NT2/D1 (cell line): ENCODE data around the gene INPP5D.

Experiments
- DNase-seq: peaks from one replicate; pipeline ENCODE4 v3.0.0-alpha.2; 2011; ENCODE audit warnings: low read depth, low spot score
- H3K27me3 ChIP-seq: 2 replicates; pipeline ENCODE4 v1.6.0; 2011; ENCODE audit warnings: mild to moderate bottlenecking; ENCODE audit not compliant: insufficient read length, insufficient read depth
- H3K36me3 ChIP-seq: 2 replicates; pipeline ENCODE4 v1.6.1; 2011; ENCODE audit warnings: mild to moderate bottlenecking, low read length, mixed read lengths; ENCODE audit not compliant: insufficient read depth, insufficient read length
- H3K4me1 ChIP-seq: 2 replicates; pipeline ENCODE4 v1.5.1; 2011; ENCODE audit not compliant: insufficient read depth, insufficient read length
- H3K4me3 ChIP-seq: 2 replicates; pipeline ENCODE4 v1.5.1; 2011; ENCODE audit warnings: low read depth; ENCODE audit not compliant: insufficient read length
- H3K9ac ChIP-seq: 2 replicates; pipeline ENCODE4 v1.6.0; 2011; ENCODE audit warnings: low read depth; ENCODE audit not compliant: insufficient read length
- H3K9me3 ChIP-seq: 2 replicates; pipeline ENCODE4 v1.5.1; 2011; ENCODE audit warnings: mild to moderate bottlenecking, low read length; ENCODE audit not compliant: insufficient read depth
- SUZ12 ChIP-seq: IDR thresholded peaks from 2 replicates; pipeline ENCODE4 v1.6.1; 2011; ENCODE audit not compliant: insufficient read length, insufficient read depth; ENCODE audit errors: extremely low read depth
- YY1 ChIP-seq: IDR thresholded peaks from 2 replicates; pipeline ENCODE4 v1.6.1; 2011; ENCODE audit not compliant: insufficient read length, insufficient read depth
- ZNF274 ChIP-seq: IDR thresholded peaks from 2 replicates; pipeline ENCODE4 v1.6.1; 2011; ENCODE audit warnings: mild to moderate bottlenecking, low read depth, low read length

INPP5D gene

GRCh38 chr2:233135421-233135820 is 75.3 kb downstream of the INPP5D start:
- Histone ChIP-seq H3K36me3 (no peaks in the 10 kb centered on the region), H3K9ac (no peak overlapping the region), H3K4me1 (no peaks in the 10 kb centered on the region), H3K4me3 (no peak overlapping the region), H3K27me3 (no peaks in the 10 kb centered on the region), H3K9me3 (peaks cover 10% of the 10 kb centered on the region)
- no peak for TF ChIP-seq ZNF274
- TF ChIP-seq YY1: no peak
- TF ChIP-seq SUZ12: no peak
- DNase-seq: no peak

- H3K4me1 ChIP-seq: peaks cover 2% of the 10 kb centered on the region
- H3K36me3 ChIP-seq: no peaks in the 10 kb centered on the region
- peaks cover 10% of the 10 kb centered on the region for H3K9me3 ChIP-seq
- no peaks in the 10 kb centered on the region for H3K27me3 ChIP-seq
- no peak for TF ChIP-seq YY1
- no peak for TF ChIP-seq ZNF274
- TF ChIP-seq SUZ12: no peak
- DNase-seq: no peak
- no peak overlapping the region for H3K4me3 ChIP-seq
- H3K9ac ChIP-seq: no peak overlapping the region
Observed at GRCh38 chr2:233137040-233137439, 76.9 kb downstream of the INPP5D start.

GRCh38 chr2:233140077-233140585 is 80.0 kb downstream of the INPP5D start:
- peaks cover 4% of the 10 kb centered on the region for H3K4me1 ChIP-seq
- TF ChIP-seq SUZ12 (no peak), ZNF274 (no peak), YY1 (no peak)
- no peaks in the 10 kb centered on the region for H3K36me3 ChIP-seq
- DNase-seq: no peak
- peaks cover 17% of the 10 kb centered on the region for H3K9me3 ChIP-seq
- no peaks in the 10 kb centered on the region for H3K27me3 ChIP-seq
- peak overlapping the region; percentile 46 for H3K9ac ChIP-seq
- no peak overlapping the region for H3K4me3 ChIP-seq

- H3K9me3 ChIP-seq: peaks cover 12% of the 10 kb centered on the region
Observed at GRCh38 chr2:233140978-233141377, 80.8 kb downstream of the INPP5D start.

GRCh38 chr2:233141901-233142300 is 81.8 kb downstream of the INPP5D start:
- no peak overlapping the region for H3K9ac ChIP-seq
- DNase-seq: no peak
- TF ChIP-seq YY1 (no peak), SUZ12 (no peak), ZNF274 (no peak)
- H3K4me1 ChIP-seq: peaks cover 4% of the 10 kb centered on the region
- no peaks in the 10 kb centered on the region for H3K27me3 ChIP-seq
- no peak overlapping the region for H3K4me3 ChIP-seq
- H3K9me3 ChIP-seq: peaks cover 7% of the 10 kb centered on the region; the same call in 1 of the 2 replicates
- H3K36me3 ChIP-seq: no peaks in the 10 kb centered on the region

More at GRCh38 chr2:233140978-233141377, 80.8 kb downstream of the INPP5D start:
- H3K36me3 ChIP-seq: no peaks in the 10 kb centered on the region
- peak; percentile 70 for DNase-seq
- H3K27me3 ChIP-seq: no peaks in the 10 kb centered on the region
- H3K4me3 ChIP-seq: no peak overlapping the region
- TF ChIP-seq SUZ12 (no peak), ZNF274 (no peak), YY1 (no peak)
- no peak overlapping the region for H3K9ac ChIP-seq
- peaks cover 4% of the 10 kb centered on the region for H3K4me1 ChIP-seq

- Histone ChIP-seq H3K4me1 (peaks cover 4% of the 10 kb centered on the region), H3K36me3 (no peaks in the 10 kb centered on the region), H3K9ac (no peak overlapping the region), H3K27me3 (no peaks in the 10 kb centered on the region), H3K4me3 (no peak overlapping the region), H3K9me3 (peaks cover 7% of the 10 kb centered on the region; the same call in 1 of the 2 replicates)
- TF ChIP-seq YY1 (no peak), SUZ12 (no peak), ZNF274 (no peak)
- DNase-seq: no peak
Observed at GRCh38 chr2:233142355-233142897, 82.3 kb downstream of the INPP5D start.

- H3K9ac ChIP-seq: no peak overlapping the region
- TF ChIP-seq ZNF274: no peak
- TF ChIP-seq YY1: no peak
- TF ChIP-seq SUZ12: no peak
- no peaks in the 10 kb centered on the region for H3K36me3 ChIP-seq
- no peak for DNase-seq
- H3K9me3 ChIP-seq: peaks cover 7% of the 10 kb centered on the region; the same call in 1 of the 2 replicates
- peaks cover 4% of the 10 kb centered on the region for H3K4me1 ChIP-seq
- H3K27me3 ChIP-seq: no peaks in the 10 kb centered on the region
- H3K4me3 ChIP-seq: no peak overlapping the region
Observed at GRCh38 chr2:233143700-233144331, 83.7 kb downstream of the INPP5D start.
